Astrocyte (in vitro differentiated cells and primary cell): ENCODE results near the gene ZDHHC14. TPM values are rescaled to one million over a fixed set of nuclear protein-coding genes. Genes with fewer than 3 reads are reported as not detected.

ENCODE experiments used
- DNase-seq: peaks from one replicate; pipeline ENCODE4 v3.0.0-alpha.2; 2010; ENCODE audit warnings: low read depth
- FAIRE-seq: peaks from 2 replicates; lab custom pipeline; 2011; peaks lifted over from hg19 to GRCh38; lab: Jason Lieb, UNC
- H2AFZ ChIP-seq: 2 replicates; pipeline ENCODE4 v1.6.0; 2012; ENCODE audit warnings: low read depth, low read length, inconsistent platforms
- H3K27ac ChIP-seq: 2 replicates; pipeline ENCODE4 v1.5.1; 2011; ENCODE audit warnings: low read depth, low read length, inconsistent platforms
- H3K27me3 ChIP-seq: 2 replicates; pipeline ENCODE4 v1.6.0; 2011; ENCODE audit warnings: low read length, inconsistent platforms; ENCODE audit not compliant: insufficient read depth
- H3K36me3 ChIP-seq: 2 replicates; pipeline ENCODE4 v1.5.1; 2011; ENCODE audit warnings: low read length, inconsistent platforms; ENCODE audit not compliant: insufficient read depth
- H3K4me1 ChIP-seq: 2 replicates; pipeline ENCODE4 v1.5.1; 2011; ENCODE audit warnings: low read length, inconsistent platforms; ENCODE audit not compliant: insufficient read depth
- H3K4me2 ChIP-seq: 2 replicates; pipeline ENCODE4 v1.6.0; 2012; ENCODE audit warnings: low read length, inconsistent platforms
- H3K4me3 ChIP-seq: 2 replicates; pipeline ENCODE4 v1.5.1; 2011; ENCODE audit warnings: low read depth, mild to moderate bottlenecking, low read length, inconsistent platforms; ENCODE audit not compliant: insufficient read depth
- H3K79me2 ChIP-seq: 2 replicates; pipeline ENCODE4 v1.6.0; 2012; ENCODE audit warnings: mild to moderate bottlenecking, low read length, inconsistent platforms; ENCODE audit not compliant: insufficient read depth
- H3K9ac ChIP-seq: 2 replicates; pipeline ENCODE4 v1.6.0; 2012; ENCODE audit warnings: mild to moderate bottlenecking, low read length, inconsistent platforms
- H3K9me3 ChIP-seq: 2 replicates; pipeline ENCODE4 v1.5.1; 2012; ENCODE audit warnings: low read depth, mild to moderate bottlenecking, low read length, inconsistent platforms; ENCODE audit not compliant: insufficient read depth
- H4K20me1 ChIP-seq: 2 replicates; pipeline ENCODE4 v1.6.0; 2012; ENCODE audit warnings: low read length, inconsistent platforms; ENCODE audit not compliant: insufficient read depth
- H3K27ac Mint-ChIP-seq: one replicate; pipeline ENCODE4 v1.8.0; 2021; ENCODE audit warnings: mild to moderate bottlenecking, mixed read lengths; ENCODE audit not compliant: unreplicated experiment
- H3K27me3 Mint-ChIP-seq: one replicate; pipeline ENCODE4 v1.8.0; 2021; ENCODE audit warnings: low read depth, mixed read lengths; ENCODE audit not compliant: unreplicated experiment
- H3K36me3 Mint-ChIP-seq: one replicate; pipeline ENCODE4 v1.8.0; 2021; ENCODE audit warnings: low read depth, mixed read lengths; ENCODE audit not compliant: unreplicated experiment
- H3K4me1 Mint-ChIP-seq: one replicate; pipeline ENCODE4 v1.8.0; 2021; ENCODE audit warnings: low read depth, mixed read lengths; ENCODE audit not compliant: unreplicated experiment
- H3K4me3 Mint-ChIP-seq: one replicate; pipeline ENCODE4 v1.8.0; 2021; ENCODE audit warnings: mild to moderate bottlenecking, moderate library complexity, mixed read lengths; ENCODE audit not compliant: unreplicated experiment
- H3K9me3 Mint-ChIP-seq: one replicate; pipeline ENCODE4 v1.8.0; 2021; ENCODE audit warnings: mild to moderate bottlenecking, mixed read lengths; ENCODE audit not compliant: unreplicated experiment
- CTCF ChIP-seq: IDR thresholded peaks from 2 replicates; pipeline ENCODE4 v1.5.1; 2011; ENCODE audit warnings: low read depth, mild to moderate bottlenecking, inconsistent platforms, low read length, moderate library complexity; ENCODE audit not compliant: insufficient read depth
- EZH2 ChIP-seq: IDR thresholded peaks from 2 replicates; pipeline ENCODE4 v1.6.1; 2012; ENCODE audit warnings: mild to moderate bottlenecking, low read length, inconsistent platforms; ENCODE audit not compliant: insufficient read depth
- total RNA-seq: library from RNA; stranded (reverse); gene quantifications from 2 replicates; pipeline ENCODE4 v1.2.1, GENCODE V29; 2021

The ZDHHC14 gene
- total RNA-seq, 1 donor from 2014 or later: 7.2 TPM

- no peak overlapping the region for H2AFZ ChIP-seq
- Mint-ChIP-seq H3K4me1 (peaks cover 9% of the 10 kb centered on the region), H3K36me3 (peaks cover 13% of the 10 kb centered on the region), H3K4me3 (no peak overlapping the region), H3K27me3 (peaks cover 11% of the 10 kb centered on the region), H3K27ac (no peak overlapping the region), H3K9me3 (no peaks in the 10 kb centered on the region)
- H3K4me1 ChIP-seq: no peaks in the 10 kb centered on the region
- H4K20me1 ChIP-seq: no peaks in the 10 kb centered on the region
- H3K4me3 ChIP-seq: no peak overlapping the region
- H3K27me3 ChIP-seq: no peaks in the 10 kb centered on the region
- no peaks in the 10 kb centered on the region for H3K79me2 ChIP-seq
- no peak for FAIRE-seq
- no peaks in the 10 kb centered on the region for H3K36me3 ChIP-seq
- no peak overlapping the region for H3K9ac ChIP-seq
- no peak overlapping the region for H3K27ac ChIP-seq
- no peak for DNase-seq
- TF ChIP-seq EZH2 (no peak), CTCF (no peak)
- no peaks in the 10 kb centered on the region for H3K9me3 ChIP-seq
- no peak overlapping the region for H3K4me2 ChIP-seq
Observed at GRCh38 chr6:157606516-157606915, 225.5 kb downstream of the ZDHHC14 start.

- DNase-seq: no peak
- FAIRE-seq: no peak
- Mint-ChIP-seq H3K27me3 (peaks cover 11% of the 10 kb centered on the region), H3K4me3 (no peak overlapping the region), H3K36me3 (peaks cover 15% of the 10 kb centered on the region), H3K9me3 (no peaks in the 10 kb centered on the region), H3K4me1 (peaks cover 9% of the 10 kb centered on the region), H3K27ac (no peak overlapping the region)
- Histone ChIP-seq H3K9me3 (no peaks in the 10 kb centered on the region), H3K27ac (no peak overlapping the region), H3K79me2 (no peaks in the 10 kb centered on the region), H3K9ac (no peak overlapping the region), H3K27me3 (no peaks in the 10 kb centered on the region), H4K20me1 (no peaks in the 10 kb centered on the region), H3K4me1 (peaks cover 2% of the 10 kb centered on the region), H3K36me3 (no peaks in the 10 kb centered on the region), H3K4me3 (no peak overlapping the region), H3K4me2 (no peak overlapping the region), H2AFZ (no peak overlapping the region)
- TF ChIP-seq CTCF (no peak), EZH2 (no peak)
Observed at GRCh38 chr6:157607317-157608109, 226.5 kb downstream of the ZDHHC14 start.
